Measurements from ENCODE around the gene KRTAP10-12. TPM values are rescaled to one million over a fixed set of nuclear protein-coding genes. Genes with fewer than 3 reads are reported as not detected.
A peak's percentile ranks its signal among the peaks of the same experiment; 100 is the strongest.

KRTAP10-12 gene
- total RNA-seq, 3 donors from 2014 or later, result not detected

- no peak for DNase-seq
- peaks cover 88% of the 10 kb centered on the region for H3K27me3 Mint-ChIP-seq (ENCODE audit: low read depth)
- H3K36me3 Mint-ChIP-seq (ENCODE audit: insufficient read depth), result no peaks in the 10 kb centered on the region
- peak; percentile 41 to 44 for ATAC-seq
- peak overlapping the region; percentile 24 for H3K4me3 Mint-ChIP-seq
- peaks cover 27% of the 10 kb centered on the region for H3K4me1 Mint-ChIP-seq (ENCODE audit: low read depth)
- H3K9me3 Mint-ChIP-seq, result peaks cover 11% of the 10 kb centered on the region
Observed at GRCh38 chr21:44709426-44710293, 12.7 kb downstream of the KRTAP10-12 start.

GRCh38 chr21:44710294-44710665, 13.3 kb downstream of the KRTAP10-12 start:
- peak in 1 of 2 donors; percentile 12 for ATAC-seq
- Mint-ChIP-seq H3K4me3 (no peak overlapping the region), H3K4me1 (ENCODE audit: low read depth) (peaks cover 29% of the 10 kb centered on the region), H3K36me3 (ENCODE audit: insufficient read depth) (no peaks in the 10 kb centered on the region), H3K27me3 (ENCODE audit: low read depth) (peaks cover 85% of the 10 kb centered on the region), H3K9me3 (peaks cover 6% of the 10 kb centered on the region)
- no peak for DNase-seq

- Mint-ChIP-seq H3K9me3 (peaks cover 2% of the 10 kb centered on the region), H3K27me3 (ENCODE audit: low read depth) (peaks cover 79% of the 10 kb centered on the region), H3K36me3 (ENCODE audit: insufficient read depth) (no peaks in the 10 kb centered on the region), H3K4me3 (peak overlapping the region; percentile 27), H3K4me1 (ENCODE audit: low read depth) (peaks cover 29% of the 10 kb centered on the region)
- DNase-seq, result no peak
- ATAC-seq, result peak; percentile 12 to 25
Observed at GRCh38 chr21:44710756-44711326, 13.9 kb downstream of the KRTAP10-12 start.

GRCh38 chr21:44711327-44712202, 14.6 kb downstream of the KRTAP10-12 start, which contains the start of gene TSPEAR:
Gene TSPEAR, minus strand, starts transcription at chr21:44711572. Its CDS starts 58 bp downstream, at chr21:44711514.
- H3K9me3 Mint-ChIP-seq, result no peaks in the 10 kb centered on the region
- ATAC-seq (no peak), DNase-seq (no peak)
- H3K36me3 Mint-ChIP-seq (ENCODE audit: insufficient read depth), result no peaks in the 10 kb centered on the region
- peaks cover 75% of the 10 kb centered on the region for H3K27me3 Mint-ChIP-seq (ENCODE audit: low read depth)
- peak within 1 kb of the TSS; percentile 27 for H3K4me3 Mint-ChIP-seq
- peaks cover 29% of the 10 kb centered on the region for H3K4me1 Mint-ChIP-seq (ENCODE audit: low read depth)

GRCh38 chr21:44712203-44713028, 15.4 kb downstream of the KRTAP10-12 start:
- ATAC-seq (no peak), DNase-seq (no peak)
- H3K4me1 Mint-ChIP-seq (ENCODE audit: low read depth), result peaks cover 29% of the 10 kb centered on the region
- H3K4me3 Mint-ChIP-seq, result no peak overlapping the region
- no peaks in the 10 kb centered on the region for H3K9me3 Mint-ChIP-seq
- H3K36me3 Mint-ChIP-seq (ENCODE audit: insufficient read depth), result no peaks in the 10 kb centered on the region
- peaks cover 68% of the 10 kb centered on the region for H3K27me3 Mint-ChIP-seq (ENCODE audit: low read depth)

- Mint-ChIP-seq H3K4me3 (no peak overlapping the region), H3K27me3 (ENCODE audit: low read depth) (peaks cover 62% of the 10 kb centered on the region), H3K9me3 (no peaks in the 10 kb centered on the region), H3K4me1 (ENCODE audit: low read depth) (peaks cover 29% of the 10 kb centered on the region), H3K36me3 (ENCODE audit: insufficient read depth) (no peaks in the 10 kb centered on the region)
- ATAC-seq (no peak), DNase-seq (no peak)
Observed at GRCh38 chr21:44713130-44713529, 16.2 kb downstream of the KRTAP10-12 start.

- H3K27me3 Mint-ChIP-seq (ENCODE audit: low read depth), result peaks cover 62% of the 10 kb centered on the region
Observed at GRCh38 chr21:44713846-44714245, 16.9 kb downstream of the KRTAP10-12 start.

GRCh38 chr21:44714905-44715304, 17.9 kb downstream of the KRTAP10-12 start:
- ATAC-seq, result no peak
- H3K4me1 Mint-ChIP-seq (ENCODE audit: low read depth), result peaks cover 16% of the 10 kb centered on the region
- peaks cover 59% of the 10 kb centered on the region for H3K27me3 Mint-ChIP-seq (ENCODE audit: low read depth)
- DNase-seq, result no peak
- H3K4me3 Mint-ChIP-seq, result no peak overlapping the region
- no peaks in the 10 kb centered on the region for H3K9me3 Mint-ChIP-seq
- no peaks in the 10 kb centered on the region for H3K36me3 Mint-ChIP-seq (ENCODE audit: insufficient read depth)

More at GRCh38 chr21:44713846-44714245, 16.9 kb downstream of the KRTAP10-12 start:
- Mint-ChIP-seq H3K36me3 (ENCODE audit: insufficient read depth) (no peaks in the 10 kb centered on the region), H3K4me1 (ENCODE audit: low read depth) (peaks cover 26% of the 10 kb centered on the region), H3K4me3 (no peak overlapping the region), H3K9me3 (no peaks in the 10 kb centered on the region)
- no peak for DNase-seq
- ATAC-seq, result no peak

GRCh38 chr21:44716984-44717383, 20.0 kb downstream of the KRTAP10-12 start:
- ATAC-seq, result no peak
- Mint-ChIP-seq H3K36me3 (ENCODE audit: insufficient read depth) (no peaks in the 10 kb centered on the region), H3K9me3 (no peaks in the 10 kb centered on the region), H3K4me1 (ENCODE audit: low read depth) (peaks cover 2% of the 10 kb centered on the region), H3K4me3 (no peak overlapping the region), H3K27me3 (ENCODE audit: low read depth) (peaks cover 57% of the 10 kb centered on the region)
- DNase-seq, result no peak

GRCh38 chr21:44718093-44718492, 21.1 kb downstream of the KRTAP10-12 start:
- H3K27me3 Mint-ChIP-seq (ENCODE audit: low read depth), result peaks cover 54% of the 10 kb centered on the region
- DNase-seq (no peak), ATAC-seq (no peak)
- peaks cover 5% of the 10 kb centered on the region for H3K4me1 Mint-ChIP-seq (ENCODE audit: low read depth)
- H3K36me3 Mint-ChIP-seq (ENCODE audit: insufficient read depth), result no peaks in the 10 kb centered on the region
- no peaks in the 10 kb centered on the region for H3K9me3 Mint-ChIP-seq
- no peak overlapping the region for H3K4me3 Mint-ChIP-seq

- ATAC-seq (no peak), DNase-seq (no peak)
- Mint-ChIP-seq H3K9me3 (no peaks in the 10 kb centered on the region), H3K27me3 (ENCODE audit: low read depth) (peaks cover 52% of the 10 kb centered on the region), H3K4me1 (ENCODE audit: low read depth) (peaks cover 9% of the 10 kb centered on the region), H3K36me3 (ENCODE audit: insufficient read depth) (no peaks in the 10 kb centered on the region), H3K4me3 (no peak overlapping the region)
Observed at GRCh38 chr21:44718571-44718970, 21.6 kb downstream of the KRTAP10-12 start.

GRCh38 chr21:44720170-44720569, 23.2 kb downstream of the KRTAP10-12 start:
- Mint-ChIP-seq H3K4me3 (no peak overlapping the region), H3K9me3 (no peaks in the 10 kb centered on the region), H3K27me3 (ENCODE audit: low read depth) (peaks cover 48% of the 10 kb centered on the region), H3K36me3 (ENCODE audit: insufficient read depth) (no peaks in the 10 kb centered on the region), H3K4me1 (ENCODE audit: low read depth) (peaks cover 10% of the 10 kb centered on the region)
- no peak for ATAC-seq
- DNase-seq, result no peak

GRCh38 chr21:44722731-44723130, 25.8 kb downstream of the KRTAP10-12 start:
- Mint-ChIP-seq H3K27me3 (ENCODE audit: low read depth) (peaks cover 59% of the 10 kb centered on the region), H3K4me1 (ENCODE audit: low read depth) (peaks cover 10% of the 10 kb centered on the region), H3K9me3 (no peaks in the 10 kb centered on the region), H3K4me3 (peak overlapping the region; percentile 69), H3K36me3 (ENCODE audit: insufficient read depth) (no peaks in the 10 kb centered on the region)
- no peak for DNase-seq
- no peak for ATAC-seq

Data from activated T-cell treated with anti-CD3 and anti-CD28 coated beads, Interleukin-2, amount 50 U/mL, for 4 hours (primary cell).